HL-60 (cell line): ENCODE results near the gene LAMP1.

Experiments used
- CTCF ChIP-seq: IDR thresholded peaks from one replicate; pipeline ENCODE4 v1.5.1; 2011; ENCODE audit warnings: low read length, control low read depth, inconsistent platforms; ENCODE audit not compliant: insufficient read depth
- REST ChIP-seq: IDR thresholded peaks from 2 replicates; pipeline ENCODE4 v1.6.1; 2012; ENCODE audit warnings: low read depth; ENCODE audit not compliant: insufficient replicate concordance

GRCh38 chr13:113327391-113327765 is 30.3 kb downstream of the LAMP1 start:
- TF ChIP-seq REST = no peak
- no peak for TF ChIP-seq CTCF
